Activated CD8-positive, alpha-beta memory T cell treated with anti-CD3 and anti-CD28 coated beads, Interleukin-2, amount 50 U/mL, for 24 hours (primary cell): ENCODE data around the gene PLXNB1.
"Not testable (repeated sequence)": the region's sequence is repeated elsewhere in the genome, so short reads cannot be mapped to it uniquely, and the experiment has no call there.

Experiments
- DNase-seq: peaks from one replicate; pipeline ENCODE4 v3.0.0-alpha.2; 2020; ENCODE audit errors: extremely low read depth

PLXNB1 gene

DNA sequence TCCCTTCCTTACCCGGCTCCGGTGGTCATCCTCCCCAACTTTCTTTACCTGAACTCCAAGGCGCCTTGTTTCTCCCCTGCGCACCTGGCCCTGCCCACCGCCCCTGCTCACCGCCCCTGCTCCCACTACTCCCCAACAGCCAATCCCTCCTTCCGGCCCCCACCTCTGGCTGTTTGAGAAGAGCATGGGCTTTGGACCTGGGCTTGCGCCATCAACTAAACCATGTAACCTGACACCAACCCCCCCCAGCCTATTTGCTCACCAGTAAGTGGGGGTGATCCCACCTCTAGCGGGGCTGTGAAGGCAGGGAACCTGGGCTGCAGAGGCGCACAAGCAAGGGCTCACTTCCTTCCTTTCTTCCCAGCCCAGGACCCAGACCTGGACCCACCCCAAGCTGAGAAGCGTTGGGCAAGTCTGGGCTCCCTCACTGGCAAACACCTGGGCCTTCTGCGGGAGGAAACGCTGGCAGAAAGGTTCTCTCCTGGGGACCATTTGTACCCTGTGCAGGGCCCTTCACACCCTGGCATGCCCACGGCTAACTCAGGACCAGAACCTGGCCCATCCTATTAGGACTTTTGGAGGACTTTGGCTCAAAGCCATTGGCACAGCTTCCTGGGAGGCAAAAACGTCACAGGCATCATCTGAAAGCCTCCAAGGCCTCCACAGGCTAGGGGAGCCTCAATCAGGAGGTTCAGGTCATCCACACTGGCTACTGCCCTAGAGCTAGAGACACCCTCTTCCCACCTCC is at the start of gene PLXNB1:
TSS of gene PLXNB1 (minus strand) at position 127 of the 748 bp plus-strand sequence. CDS start 5,475 bp downstream, outside the sequence.
- DNase-seq = no peak

DNA sequence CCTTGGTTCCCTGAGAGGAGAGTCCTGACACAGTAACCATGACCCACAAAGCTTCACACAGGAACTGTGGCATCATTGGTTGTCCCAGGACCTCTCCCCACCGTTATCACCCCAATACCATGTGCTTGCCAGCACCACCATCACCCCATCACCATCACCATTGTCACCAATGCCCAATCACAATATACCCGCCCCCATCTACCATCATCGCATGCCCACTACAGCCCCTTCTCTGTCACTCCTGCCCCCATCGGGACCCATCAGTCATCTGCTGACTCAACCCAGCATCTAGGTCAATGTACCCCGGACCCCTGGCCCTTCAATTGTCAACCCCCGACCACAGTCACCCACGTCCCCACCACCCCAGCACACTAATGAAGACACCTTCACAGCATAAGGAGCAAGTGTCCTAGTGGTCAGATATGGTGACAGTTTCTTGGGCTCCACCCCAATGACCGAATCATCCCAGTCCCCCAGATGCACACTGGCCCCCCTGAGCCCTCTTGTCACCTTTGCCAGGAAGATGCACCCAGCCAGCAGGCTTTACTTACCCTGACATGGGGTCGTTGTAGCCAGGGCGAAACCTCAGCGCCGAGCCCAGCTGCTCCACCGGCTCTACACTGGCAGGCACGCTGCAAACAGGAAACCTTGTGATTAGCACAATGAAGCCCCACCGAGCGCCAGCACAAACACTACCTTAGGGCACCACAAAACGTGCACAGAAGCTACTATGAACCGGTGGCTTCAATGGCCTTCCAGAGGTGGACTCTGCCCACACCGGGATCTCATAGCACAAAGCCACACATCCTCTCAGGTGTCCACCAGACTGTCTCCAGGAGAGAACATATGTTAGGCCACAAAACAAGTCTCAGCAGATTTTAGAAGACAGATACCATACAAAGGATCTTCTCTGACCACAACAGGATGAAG is 49.0 kb upstream of the PLXNB1 start:
- DNase-seq = no peak

GRCh38 chr3:48477959-48478520 is 48.2 kb upstream of the PLXNB1 start:
- DNase-seq = no peak

GRCh38 chr3:48476426-48477053 is 46.7 kb upstream of the PLXNB1 start:
- DNase-seq = no peak

GRCh38 chr3:48475188-48475587 is 45.3 kb upstream of the PLXNB1 start:
- DNase-seq = no peak

DNA sequence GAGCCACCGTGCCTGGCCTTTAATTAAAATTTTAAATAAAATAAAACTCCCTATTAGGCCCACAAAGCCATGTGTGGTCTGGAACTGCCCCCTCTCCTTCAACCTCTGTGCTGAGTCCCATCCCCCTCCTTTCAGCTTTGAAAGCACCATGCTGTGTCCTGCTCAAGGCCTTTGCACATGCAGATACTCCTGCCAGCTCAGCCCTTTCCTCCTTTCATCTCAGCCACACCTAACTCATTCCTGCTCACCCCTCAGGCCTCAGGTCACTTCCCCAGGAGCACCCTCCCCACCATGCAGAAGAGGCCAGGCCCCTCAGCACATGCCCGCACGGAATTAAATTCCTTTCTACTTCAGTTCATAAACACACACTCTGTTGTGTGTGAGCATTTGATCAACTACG is 44.7 kb upstream of the PLXNB1 start:
- no peak for DNase-seq

GRCh38 chr3:48474031-48474430 is 44.1 kb upstream of the PLXNB1 start:
- not testable (repeated sequence) for DNase-seq

DNA sequence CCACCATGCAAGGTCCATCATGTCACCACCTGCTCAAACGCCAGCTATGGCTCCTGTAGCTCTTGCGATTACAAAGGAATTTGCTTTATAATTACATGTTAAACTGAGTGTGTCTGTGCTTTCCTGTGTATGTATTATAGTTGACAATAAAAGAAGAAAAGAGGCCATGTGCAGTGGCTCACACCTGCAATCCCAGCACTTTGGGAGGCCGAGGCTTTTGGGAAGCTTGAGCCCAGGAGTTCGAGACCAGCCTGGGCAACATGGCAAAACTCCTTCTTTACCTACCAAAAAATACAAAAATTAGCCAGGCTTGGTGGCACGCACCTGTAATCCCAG is 43.7 kb upstream of the PLXNB1 start:
- no peak for DNase-seq

DNA sequence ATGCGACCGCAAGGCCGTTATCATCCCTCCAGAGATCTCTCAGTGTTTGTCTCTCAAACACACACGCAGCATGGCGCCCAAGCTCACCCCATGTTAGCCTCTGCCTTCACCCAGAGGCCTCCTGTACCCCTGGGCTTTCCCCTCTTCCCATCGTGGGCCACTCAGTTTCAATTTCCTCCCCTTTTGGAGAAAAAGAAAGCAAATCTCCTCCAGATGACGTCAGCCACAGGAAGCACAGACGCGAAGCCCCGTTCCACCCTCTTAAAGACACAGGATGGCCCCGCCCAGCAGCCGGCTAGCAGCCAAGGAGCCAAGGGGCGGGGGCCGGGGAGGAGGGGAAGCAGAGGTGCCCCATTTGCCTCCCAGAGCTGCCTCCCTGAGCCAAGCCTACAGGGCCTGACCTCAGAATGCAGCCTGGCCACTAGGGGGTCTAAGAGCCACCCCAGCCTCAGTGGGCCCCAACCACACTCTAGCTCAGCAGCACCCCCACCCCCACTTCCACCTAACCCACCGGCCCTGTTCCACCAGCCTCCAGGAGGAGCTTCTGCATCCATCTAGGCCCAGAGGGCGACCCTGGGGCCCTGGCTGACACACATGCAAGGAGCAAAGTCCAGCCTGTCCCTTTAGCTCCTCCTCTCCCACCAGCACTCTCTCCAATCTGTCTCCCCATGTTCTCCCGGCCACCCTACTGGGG is 43.2 kb upstream of the PLXNB1 start:
- peak; percentile 89 for DNase-seq

- no peak for DNase-seq
Observed at GRCh38 chr3:48472673-48472922, 42.7 kb upstream of the PLXNB1 start.

GRCh38 chr3:48470286-48470685 is 40.4 kb upstream of the PLXNB1 start:
- DNase-seq = no peak

DNA sequence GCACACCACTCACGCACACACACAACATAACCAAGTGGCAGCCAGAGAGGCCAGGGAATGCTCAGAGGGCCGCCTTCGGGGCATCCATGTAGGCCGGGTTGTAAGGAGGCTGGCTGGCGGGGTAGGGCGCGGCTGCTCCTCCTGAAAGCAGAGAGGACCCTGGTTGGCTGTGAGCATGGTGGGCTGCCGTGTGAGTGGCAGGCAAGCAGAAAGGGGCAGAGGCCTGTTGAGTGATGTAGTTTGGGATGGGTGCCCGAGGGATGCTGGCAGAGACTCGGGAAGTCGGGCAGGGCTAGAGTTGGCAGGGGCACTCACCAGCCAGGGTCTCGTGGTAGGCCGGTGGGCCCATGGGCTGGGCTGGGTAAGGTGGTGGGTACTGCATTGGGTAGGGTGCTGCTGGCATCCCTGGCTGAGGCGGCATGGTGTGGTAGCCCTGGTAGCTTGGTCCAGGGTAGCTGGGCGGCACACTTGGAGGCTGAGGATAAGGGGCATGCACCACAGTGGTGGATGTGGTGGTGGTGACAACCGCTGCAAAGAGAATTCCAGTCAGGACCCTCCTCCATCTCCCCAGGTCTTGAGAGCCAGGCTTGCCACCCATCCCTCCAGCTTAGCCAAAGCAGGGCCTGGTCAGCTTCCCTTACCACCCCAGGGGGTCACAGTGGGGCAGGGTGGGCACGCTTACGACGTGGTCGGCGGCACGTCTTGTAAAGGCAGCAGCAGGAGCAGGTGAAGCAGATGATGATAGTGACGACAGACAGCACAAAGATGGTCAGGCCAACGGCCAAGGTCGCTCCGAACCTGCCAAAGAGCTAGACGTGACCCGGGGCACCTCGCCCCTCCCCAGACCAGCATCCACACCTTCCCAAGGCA is 39.4 kb upstream of the PLXNB1 start:
- DNase-seq = no peak

GRCh38 chr3:48468329-48468731 is 38.4 kb upstream of the PLXNB1 start:
- DNase-seq = no peak

- no peak for DNase-seq
Observed at GRCh38 chr3:48467473-48468267, 37.8 kb upstream of the PLXNB1 start.

DNA sequence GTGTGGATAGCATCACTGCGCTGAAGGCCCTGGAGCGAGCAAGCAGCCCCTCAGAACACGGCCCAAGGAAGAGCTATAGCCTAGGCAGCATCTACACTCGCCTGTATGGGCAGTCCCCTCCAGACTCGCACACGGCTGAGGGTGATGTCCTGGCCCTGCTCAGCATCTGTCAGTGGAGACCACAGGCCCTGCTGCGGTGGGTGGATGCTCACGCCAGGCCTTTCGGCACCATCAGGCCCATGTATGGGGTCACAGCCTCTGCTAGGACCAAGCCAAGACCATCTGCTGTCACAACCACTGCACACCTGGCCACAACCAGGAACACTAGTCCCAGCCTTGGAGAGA is 37.2 kb upstream of the PLXNB1 start:
- DNase-seq = no peak

DNA sequence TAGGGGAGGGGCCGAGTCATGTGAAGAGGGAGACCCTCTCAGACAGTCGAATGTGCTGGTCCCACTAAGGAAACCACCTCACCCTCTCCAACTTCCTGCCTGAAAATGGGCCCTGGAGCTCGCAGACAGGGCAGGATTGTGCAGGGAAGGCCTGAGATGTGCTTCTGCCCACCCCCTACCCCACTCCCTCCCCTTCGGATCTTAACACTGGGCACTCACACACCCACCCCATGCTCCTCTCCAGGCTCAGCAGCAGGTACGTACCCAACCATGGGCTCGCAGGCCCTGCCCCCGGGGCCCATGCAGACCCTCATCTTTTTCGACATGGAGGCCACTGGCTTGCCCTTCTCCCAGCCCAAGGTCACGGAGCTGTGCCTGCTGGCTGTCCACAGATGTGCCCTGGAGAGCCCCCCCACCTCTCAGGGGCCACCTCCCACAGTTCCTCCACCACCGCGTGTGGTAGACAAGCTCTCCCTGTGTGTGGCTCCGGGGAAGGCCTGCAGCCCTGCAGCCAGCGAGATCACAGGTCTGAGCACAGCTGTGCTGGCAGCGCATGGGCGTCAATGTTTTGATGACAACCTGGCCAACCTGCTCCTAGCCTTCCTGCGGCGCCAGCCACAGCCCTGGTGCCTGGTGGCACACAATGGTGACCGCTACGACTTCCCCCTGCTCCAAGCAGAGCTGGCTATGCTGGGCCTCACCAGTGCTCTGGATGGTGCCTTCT is 36.7 kb upstream of the PLXNB1 start:
- no peak for DNase-seq

- DNase-seq = no peak
Observed at GRCh38 chr3:48465531-48466378, 35.9 kb upstream of the PLXNB1 start.

DNA sequence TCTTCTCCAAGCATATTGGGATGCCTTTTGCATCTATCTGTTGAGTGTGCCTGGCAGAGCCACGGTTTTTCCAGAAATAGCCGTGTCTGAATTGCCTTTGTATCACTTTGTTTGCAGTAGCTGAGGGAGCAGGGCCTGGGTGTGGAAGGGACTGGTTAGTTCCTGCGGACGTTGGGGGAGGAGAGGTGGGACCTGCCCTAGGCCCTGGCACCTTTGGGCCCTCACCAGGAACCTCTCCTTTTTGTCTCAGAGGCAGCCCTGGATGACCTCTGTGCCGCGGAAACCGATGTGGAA is 35.3 kb upstream of the PLXNB1 start:
- DNase-seq = no peak

- no peak for DNase-seq
Observed at GRCh38 chr3:48464713-48465221, 34.9 kb upstream of the PLXNB1 start.
